A673 (cell line): ENCODE results near the gene KANSL1.

Experiments
- CTCF ChIP-seq: fragments of 300-800, 200-600 bp; sonication (generic); conservative IDR thresholded peaks from 2 replicates; pipeline ENCODE4 v1.5.1; 2017; ENCODE audit warnings: low read depth, mild to moderate bottlenecking, antibody characterized with exemption, low read length, moderate library complexity, mixed read lengths
- EZH2 ChIP-seq: fragments of 200-600 bp; sonication (generic); IDR thresholded peaks from 2 replicates; pipeline ENCODE4 v1.6.1; 2017; ENCODE audit warnings: borderline replicate concordance, low read depth, mild to moderate bottlenecking, mixed read lengths, antibody characterized with exemption, low read length; ENCODE audit not compliant: poor library complexity, severe bottlenecking

- TF ChIP-seq CTCF: no peak
- TF ChIP-seq EZH2: no peak
Measured at GRCh38 chr17:46182961-46183360, 10.3 kb downstream of the KANSL1 start.
